Activated CD8-positive, alpha-beta memory T cell treated with anti-CD3 and anti-CD28 coated beads, Interleukin-2, amount 50 U/mL, for 24 hours (primary cell): ENCODE results near the gene TNS3.

Source experiments
- DNase-seq: peaks from one replicate; pipeline ENCODE4 v3.0.0-alpha.2; 2020; ENCODE audit errors: extremely low read depth

Gene TNS3

DNA sequence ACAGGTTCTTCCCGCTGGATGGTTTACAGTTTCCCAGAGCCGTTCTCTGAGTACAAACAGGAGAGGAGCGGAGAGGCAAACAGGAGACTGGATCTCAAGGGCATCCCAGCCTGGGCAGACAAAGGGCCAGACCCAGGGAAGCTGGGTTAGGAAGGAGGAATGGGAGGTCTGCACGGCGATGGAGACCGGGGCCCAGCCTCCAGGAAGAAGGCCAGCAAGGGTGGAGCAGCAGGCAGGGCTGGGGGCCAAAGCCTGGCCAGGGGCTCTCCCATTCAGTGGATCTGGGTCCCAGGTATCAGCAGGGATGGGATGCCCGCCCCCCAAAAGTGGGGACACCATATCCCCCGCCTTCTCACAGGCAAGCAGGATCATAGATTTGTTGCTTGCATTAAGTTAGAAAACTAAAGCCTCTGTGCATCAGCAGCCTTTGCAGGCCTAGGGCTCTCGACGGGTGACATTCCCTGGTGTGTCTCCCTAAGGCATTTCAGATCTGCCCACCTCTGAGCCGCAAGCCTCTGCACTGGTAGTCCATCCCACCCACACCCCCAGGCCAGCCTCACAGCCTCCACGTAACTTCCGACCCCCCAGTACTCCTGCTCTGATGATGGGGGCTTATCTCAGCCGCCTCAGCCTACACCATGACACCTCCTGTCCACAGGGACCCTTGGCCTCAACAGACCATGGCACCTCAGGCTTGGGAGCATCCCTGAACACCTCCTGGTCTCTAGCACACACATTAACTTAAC is 59.9 kb downstream of the TNS3 start:
- DNase-seq, result no peak

DNA sequence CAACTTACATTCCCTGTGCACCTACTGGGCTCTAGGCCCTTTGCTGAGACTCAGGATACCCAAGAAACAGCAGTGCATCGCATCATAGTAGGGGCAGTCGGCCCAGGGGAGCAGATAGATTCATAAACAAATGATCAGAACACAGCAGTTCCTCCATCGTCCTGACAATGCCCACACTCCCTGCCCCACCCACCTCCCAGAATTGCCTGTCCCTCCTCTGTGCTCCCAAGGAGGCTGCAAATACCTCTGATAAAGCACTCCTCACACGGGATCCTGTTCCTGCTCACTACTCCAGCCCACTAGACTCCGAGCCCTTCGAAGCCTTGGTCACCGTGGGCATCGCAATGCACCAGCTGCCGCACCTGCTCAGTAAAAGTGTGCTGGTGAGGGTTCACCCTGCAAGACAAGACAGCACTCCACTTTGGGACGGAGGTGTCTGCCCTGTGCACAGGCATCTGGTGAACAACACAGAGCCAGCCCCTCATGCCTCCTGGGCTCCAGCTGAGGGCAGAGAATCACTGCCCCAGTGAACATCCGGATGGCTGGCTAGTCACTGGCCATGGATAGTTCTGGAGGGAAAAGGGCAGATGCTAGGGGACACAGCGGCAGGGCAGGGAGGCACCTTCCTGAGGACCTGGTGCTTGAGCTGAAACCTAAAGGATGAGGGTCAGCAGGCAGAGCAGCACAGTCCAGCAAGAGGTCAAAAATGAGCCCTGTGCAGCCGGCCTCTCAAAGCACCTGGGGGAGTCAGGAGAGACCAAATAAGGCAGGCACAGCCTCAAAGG is 60.7 kb downstream of the TNS3 start:
- no peak for DNase-seq

DNA sequence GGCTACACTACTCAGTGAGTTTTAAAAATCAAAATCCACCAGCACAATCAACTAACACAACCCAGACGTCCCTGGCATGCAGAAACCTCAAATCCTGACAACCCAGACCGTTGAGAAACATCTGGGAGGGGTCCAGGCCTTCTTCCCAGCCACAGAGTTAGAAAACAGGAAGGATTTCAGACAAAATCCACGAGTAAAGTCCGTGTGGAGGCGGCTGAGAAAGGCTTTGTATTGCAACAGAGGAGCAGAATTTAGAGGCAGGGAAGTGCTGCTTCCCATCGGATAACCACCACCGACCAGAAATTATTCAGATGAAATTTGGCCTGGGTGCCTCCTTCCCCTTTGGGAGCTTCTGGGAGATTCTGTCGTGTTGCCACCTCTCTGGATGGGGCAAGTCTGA is 61.5 kb downstream of the TNS3 start:
- no peak for DNase-seq

DNA sequence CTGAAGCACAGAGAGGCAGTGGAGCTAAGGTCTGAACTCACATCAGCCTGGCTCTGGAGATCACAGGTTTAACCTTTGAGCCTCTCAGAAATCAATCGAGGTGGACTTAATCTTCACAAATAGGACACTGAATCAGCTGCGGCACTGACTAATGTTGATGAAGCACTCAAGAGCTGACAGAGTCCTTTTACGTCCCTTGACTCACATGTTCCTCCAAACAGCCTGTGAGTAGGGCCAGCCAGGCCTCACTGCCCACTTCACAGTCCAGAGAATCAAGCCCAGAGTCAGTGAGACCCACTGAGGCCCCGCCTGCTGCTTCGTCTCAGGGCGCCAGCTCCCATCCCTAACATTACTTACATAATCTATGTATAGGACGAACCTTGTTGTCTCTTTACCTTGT is 63.1 kb downstream of the TNS3 start:
- DNase-seq, result no peak

DNA sequence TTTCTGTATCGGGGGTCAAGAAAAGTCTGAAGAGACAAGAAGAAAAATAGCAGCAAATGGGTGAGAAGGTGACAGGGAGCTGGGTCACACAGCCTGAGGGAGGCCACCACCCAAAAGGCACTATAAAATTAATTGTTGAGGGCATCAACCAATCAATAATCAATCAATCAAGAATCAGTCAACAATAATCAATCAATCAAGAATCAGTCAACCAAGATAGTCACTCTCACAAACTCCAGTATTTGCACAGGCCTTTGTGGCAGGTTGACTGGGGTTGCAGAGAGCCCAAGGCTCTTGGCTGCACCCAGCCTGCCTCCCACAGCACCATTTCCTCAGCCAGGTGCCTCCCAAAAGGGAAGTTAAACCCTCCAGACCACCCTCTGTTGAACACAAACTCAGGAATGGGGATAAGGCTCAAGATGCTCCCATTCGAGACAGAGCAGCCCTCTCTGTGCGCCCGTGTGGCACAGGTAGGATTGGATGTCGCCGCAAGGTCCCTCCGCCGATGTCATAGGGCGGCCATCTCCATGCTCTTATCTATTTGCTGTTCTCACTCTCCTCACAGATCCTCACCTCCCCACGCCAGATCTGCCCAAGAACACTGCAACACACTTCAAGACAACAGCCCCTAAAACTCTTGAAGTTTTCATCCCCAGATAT is 64.0 kb downstream of the TNS3 start:
- DNase-seq, result no peak

DNA sequence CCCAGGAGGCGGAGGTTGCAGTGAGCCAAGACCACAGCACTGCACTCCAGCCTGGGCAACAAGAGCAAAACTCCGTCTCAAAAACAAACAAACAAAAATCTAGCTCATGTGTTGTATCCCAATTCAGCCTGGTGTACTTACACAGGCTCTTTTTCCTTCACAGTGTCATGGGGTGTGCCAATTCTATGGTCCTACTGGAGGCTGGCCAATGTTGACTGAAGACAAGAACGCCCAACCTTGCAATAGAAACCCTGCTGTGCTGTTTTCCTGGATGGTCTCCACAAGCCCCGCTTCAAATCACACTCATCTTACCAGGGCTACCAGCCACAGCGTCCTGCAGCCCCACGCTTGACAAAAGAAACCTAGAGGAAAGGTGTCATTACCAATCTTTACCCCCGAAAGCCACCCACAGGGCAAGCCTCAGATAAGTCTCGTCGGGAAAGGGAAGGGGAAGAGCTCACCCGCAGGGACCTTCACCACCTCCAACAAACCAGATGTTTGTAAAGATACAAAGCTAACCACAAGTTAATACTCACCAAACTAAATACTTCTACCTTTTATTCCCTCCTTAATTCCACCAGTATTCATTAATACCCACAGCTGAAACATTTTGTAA is 64.8 kb downstream of the TNS3 start:
- DNase-seq, result no peak

DNA sequence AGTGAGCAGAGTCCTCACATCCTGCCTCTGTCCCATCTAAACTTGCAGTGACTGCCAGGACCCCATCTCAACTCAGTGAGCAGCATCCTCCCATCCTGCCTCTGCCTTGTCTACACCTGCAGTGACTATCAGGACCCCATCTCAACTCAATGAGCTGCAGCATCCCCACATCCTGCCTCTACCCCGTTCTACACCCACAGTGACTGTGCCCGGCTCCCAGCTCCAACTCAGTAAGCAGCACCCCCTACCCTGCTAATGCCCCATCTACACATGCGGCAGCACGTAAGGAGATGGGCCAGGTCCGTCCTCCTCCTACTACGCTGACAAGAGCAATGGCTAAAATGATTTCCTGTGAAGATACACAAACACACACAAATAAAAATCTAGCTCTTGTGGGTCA is 65.5 kb downstream of the TNS3 start:
- DNase-seq, result no peak

DNA sequence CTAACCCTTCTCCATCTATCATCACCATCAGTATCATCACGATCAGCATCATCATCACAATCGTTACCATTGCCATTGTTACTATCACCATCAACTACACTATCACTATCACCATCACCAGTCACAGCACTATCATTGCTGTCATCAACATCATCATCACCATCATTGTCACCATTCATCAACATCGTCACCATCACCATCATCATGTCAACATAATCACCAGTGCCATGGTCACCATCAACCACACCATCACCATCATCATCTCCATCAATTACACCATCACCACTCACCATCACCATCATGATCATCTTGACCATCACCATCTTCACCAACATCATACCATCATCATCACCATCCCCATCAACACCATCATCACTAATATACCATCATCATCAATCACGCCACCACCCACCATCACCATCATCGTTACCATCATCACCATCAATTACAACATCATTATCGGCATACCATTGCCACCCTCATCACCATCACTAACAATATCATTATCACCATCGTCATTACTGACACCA is 66.5 kb downstream of the TNS3 start:
- no peak for DNase-seq

DNA sequence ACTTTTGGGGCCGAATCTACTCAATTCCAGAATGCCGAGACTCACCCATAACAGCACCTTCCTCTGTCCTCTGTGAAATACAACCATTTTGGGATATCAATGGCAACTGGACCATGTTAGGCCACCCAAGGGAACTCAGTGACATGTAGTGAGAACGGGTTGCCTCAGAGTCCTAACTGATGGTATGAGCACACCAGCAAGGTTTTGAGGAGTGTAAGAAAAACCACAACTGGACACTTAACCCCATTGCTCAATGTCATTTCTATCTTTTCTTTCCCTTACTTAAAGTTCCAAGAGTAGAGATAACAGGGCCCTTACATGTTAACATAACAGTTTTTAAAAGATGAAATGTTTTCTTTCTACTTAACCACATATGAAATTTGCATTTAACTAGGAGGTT is 67.1 kb downstream of the TNS3 start:
- DNase-seq, result no peak

DNA sequence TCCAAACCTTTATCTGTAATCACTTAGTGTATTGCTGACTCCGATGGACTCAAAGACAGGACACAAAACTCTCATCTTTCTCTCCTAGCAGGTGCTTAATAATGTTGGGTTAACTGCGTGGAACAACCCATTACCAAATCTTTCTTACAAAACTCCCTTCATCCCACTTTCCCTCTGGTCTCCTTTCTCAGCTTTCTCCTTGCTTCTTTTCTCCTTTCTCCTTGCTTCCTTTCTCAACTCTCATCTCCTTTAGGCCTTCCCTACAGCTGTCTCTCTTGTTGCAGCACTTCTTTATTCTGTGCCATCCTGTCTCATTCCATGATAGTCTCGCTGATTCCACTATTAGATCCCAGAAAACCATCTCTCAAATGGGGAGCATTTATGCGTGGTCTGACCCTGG is 67.5 kb downstream of the TNS3 start:
- no peak for DNase-seq

DNA sequence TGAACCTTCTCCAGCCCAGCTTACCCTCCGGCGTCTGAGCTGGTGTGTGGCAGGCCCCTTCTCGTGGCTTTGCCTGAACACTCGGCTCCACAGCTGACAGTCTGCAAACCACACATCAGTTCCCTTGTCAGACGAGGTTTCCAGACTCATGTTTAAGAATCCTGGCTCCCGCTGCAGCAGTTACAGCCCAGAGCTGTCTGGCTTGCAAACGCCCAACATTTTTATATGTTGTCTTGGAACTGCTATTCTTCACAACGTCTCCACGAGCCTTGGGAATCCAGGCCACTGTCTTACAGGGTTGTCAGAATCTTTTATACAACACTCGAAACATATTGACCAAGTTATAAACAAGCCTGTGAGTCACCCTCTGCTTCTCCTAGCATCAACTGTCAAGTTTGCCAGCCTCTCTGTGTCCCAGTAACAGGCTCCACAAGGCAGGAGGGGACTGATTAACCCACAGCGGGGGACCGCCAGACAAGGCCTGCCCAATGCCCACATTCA is 68.1 kb downstream of the TNS3 start:
- DNase-seq, result no peak

DNA sequence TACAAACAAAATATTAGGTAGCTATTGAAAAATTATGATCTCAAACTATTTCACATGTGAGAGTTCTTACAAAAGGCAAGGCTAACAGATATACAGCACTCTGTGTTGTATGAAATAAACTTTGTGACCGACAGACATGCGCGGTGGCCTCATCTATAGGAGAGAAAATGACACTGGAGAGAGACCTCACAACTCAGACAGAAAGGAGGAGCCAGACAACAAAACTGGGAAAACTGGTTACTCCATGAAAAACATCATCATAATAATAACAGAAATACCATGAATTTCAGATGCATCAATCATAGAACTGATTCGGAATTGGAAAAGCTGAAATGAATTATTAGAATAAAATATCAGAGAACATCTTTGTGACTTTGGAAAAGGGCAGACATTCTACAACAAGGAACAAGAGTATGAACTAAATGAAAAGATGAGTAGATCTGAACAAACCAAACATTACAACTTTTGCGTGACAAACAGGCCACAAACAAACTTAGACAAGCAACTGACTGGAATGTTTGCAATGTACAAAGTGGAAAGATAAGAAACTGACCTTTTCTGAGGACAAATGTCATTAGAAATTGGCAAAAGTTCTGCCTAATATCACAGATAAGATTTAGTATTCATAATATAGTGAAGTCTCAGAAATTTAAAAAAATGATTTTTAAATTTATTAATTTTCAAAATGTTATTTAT is 69.3 kb downstream of the TNS3 start:
- DNase-seq, result no peak

DNA sequence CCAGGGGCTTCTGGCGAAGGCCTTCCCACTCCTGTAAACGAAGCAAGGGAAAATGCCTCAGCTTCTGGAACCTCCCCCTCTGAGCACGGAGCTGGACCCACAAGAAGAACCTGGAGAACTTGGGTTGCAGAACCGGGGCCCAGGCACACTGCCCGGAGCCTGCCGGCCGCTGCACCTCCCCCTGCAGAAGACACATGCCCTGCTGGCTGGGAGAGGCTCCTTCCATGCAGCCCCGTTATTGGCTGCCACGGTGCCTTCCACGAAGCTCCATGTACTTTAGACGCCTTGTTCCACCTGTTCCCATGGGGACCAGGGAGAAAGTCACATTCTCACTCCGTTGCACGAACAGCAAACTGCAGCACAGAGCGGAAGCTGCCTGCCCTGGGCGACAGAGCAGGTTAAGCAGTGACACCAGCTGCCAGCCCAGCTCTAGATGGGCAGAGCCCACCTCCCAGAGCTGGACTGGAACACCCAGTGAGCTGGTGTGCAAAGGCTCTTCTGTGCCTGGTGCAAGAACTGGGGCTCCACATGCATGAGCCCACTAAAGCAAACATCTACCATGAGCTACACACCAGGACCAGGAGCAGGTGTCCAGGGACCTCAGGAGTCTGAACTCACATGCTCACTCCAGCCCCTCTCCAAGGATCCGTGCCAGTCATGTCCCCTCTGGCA is 70.1 kb downstream of the TNS3 start:
- no peak for DNase-seq

DNA sequence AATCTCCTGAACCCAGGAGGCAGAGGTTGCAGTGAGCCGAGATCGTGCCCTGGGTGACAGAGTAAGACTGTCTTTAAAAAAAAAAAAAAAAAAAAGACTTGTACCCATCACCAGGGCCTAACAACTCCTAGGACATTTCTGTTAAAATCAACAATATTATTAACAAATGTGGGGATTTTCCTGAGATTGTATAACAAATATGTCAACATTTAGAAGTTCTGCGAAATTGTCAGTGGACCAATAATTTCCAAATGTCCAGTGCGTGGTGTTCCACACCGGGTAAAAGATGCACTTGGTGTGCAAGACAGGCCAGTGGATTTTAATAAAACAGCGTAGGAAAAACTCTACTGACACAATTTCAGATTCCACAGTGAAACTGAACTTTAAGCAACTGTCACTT is 71.1 kb downstream of the TNS3 start:
- no peak for DNase-seq

DNA sequence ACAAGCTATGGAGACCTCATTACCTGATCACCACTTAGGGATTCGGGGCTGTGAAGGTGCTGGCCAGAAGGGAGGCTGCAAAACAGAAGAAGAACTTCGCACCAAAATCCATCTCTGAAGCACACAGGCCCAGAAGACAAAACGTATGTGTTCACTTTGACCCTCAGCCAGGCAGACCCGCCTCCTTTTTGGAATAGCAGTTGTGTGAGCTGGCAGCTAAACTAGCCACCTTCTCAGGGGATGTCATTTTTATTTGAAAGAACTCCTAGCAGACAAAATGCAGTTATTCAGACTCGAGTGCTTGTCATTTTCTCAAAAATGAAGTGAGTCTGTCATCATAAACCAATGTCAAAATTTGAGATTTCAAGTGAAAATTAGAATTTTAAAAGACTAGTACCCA is 71.7 kb downstream of the TNS3 start:
- no peak for DNase-seq

DNA sequence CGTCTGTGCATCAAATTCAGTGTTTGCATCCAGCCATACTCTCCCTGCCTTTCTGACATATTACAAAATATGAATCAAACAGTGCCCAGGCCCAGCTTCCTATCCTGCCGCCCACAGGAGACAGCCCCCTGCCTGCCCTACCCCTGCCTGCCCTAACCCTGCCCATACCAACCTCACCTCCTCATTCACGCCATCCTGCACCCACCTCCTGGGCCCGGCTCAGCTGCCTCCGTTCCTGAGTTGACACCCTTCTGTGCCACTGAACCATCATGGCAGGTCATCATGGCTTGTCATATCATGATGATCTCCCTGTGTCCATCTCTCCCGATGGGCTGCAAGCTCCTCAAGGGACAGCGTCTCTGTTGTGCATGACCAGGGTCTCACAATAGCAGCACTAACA is 72.3 kb downstream of the TNS3 start:
- no peak for DNase-seq

DNA sequence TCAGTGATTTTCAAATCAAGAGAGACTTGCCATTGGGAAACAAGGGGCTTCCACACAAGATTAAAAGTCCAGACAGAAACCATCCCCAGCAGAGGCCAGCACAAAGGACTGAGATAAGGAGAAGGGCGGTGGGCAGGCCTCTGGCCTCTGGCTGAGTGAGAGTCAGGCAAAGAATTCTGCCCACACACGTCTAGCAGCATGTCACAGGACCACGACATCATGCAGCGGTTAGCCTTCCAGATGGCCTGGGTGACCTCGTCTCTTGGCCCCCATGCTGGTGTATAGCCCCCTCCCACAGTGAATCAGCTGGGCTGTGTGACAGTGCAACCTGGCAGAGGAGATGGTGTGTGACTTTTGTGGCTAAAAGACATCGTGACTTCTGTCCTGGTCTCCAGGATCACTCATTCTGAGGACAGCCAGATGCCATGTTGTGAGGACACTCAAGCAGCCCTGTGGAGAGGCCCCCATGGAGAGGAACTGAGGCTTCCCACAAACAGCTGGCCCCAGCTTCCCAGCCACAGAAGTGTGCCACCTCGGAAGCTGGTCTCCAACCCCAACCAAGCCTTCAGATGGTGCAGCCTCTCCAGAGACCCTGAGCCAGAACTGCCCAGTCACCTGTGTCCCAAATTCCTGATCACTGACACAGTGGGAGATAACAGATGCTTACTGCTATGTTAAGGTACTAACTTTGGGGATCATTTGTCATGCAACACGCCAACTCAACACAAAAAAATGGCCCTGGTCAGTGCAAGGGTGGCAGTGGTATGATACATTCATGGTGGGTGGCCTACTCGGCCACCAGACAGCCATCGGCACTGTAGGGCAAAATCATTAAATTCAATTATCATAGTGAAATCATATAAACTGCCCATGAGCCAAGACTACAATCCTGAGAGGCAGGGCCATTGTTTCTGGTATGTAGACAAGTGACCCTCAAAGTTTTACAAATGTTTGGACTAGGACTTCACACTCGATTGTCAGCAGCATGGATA is 73.2 kb downstream of the TNS3 start:
- no peak for DNase-seq

DNA sequence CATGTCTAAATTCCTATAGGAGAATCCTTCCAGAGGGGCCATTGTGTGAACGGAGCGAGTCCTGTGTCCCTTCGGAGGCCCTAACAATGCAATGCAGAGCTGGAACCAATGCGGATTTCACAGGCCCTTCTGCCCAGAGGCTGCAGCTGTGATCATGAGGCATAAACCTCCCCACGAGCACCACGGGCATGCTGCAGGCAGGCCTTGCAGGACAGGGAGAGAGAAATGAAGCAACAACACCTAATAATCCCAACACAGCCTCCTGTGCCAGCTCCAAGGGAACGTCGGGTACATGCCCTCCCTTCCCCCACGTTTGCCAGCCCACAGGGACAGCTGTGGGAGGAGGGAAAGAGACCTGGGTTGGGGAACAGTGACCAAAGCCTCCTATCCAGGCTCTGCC is 74.4 kb downstream of the TNS3 start:
- DNase-seq, result no peak
